Measurements from ENCODE around the gene PNCK.

DNA sequence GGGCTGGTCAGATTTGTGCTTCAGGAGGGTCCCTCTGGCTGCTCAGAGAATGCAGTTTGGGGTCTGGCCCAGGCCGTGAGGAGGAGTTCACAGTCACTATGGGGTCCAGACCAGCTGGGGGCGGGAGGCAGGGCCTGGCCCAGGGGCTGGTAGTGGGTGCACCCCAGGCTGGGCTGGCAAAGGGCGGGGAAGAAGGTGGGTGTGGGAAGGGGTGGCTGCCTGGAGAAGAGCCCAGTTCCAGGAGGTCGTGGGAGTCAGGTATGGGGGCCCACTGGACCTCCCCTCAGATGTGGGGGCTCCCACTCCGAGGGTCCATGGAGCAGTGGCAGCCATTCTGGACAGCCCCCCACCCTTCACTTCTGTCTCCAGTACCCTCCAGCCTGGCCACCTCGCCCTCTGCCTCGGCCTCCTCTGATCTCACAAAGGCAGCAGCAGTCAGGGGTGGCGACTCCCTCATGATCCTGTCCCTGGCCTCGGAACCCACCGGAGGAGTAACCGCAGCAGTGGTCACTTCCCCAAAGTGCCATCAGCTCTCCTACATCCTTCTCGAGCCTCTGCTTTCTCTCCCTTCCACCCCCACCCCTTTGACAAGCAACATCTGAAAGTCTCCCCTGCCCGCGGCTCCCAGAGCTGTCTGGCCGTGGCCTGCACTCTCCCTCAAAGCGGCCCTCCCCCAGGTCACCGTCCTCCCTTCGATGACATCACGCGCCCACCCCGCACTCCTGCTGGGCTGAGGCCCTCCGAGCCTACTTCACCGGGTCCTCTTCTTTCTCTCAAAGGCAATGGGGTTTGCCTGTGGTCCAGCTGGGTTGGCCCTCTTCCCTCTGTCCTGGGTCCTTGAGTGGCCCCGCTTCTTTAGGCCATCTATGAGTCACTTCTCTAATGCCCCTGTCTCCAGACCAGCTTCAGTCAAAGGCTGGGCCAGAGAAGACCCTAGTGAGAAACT is 12.4 kb upstream of the PNCK start:
- TF ChIP-seq POLR2A (IDR thresholded peaks at IDR 0.05; ENCODE audit: low read length) = no peak
- TF ChIP-seq GATA1 (IDR thresholded peaks at IDR 0.05; ENCODE audit: low read depth, low read length) = no peak

Data from erythroblast (primary cell).